H1 (cell line): ENCODE results near the gene BCAR3.

ENCODE experiments used
- ATF2 ChIP-seq: IDR thresholded peaks from 2 replicates; pipeline ENCODE4 v1.6.1; 2012; ENCODE audit warnings: low read length, inconsistent platforms
- CEBPB ChIP-seq: IDR thresholded peaks from 2 replicates; pipeline ENCODE4 v1.6.1; 2012; ENCODE audit warnings: low read depth, low read length
- CHD7 ChIP-seq: fragments of 300-600 bp; sonication (generic); IDR thresholded peaks from 2 replicates; pipeline ENCODE4 v1.7.1; 2012; ENCODE audit warnings: low read length, moderate library complexity, mild to moderate bottlenecking, inconsistent platforms; ENCODE audit not compliant: insufficient replicate concordance
- CTCF ChIP-seq, 3 experiments: IDR thresholded peaks; 1 replicate in 2 of 3; 2 replicates in 1 of 3; pipeline versions ENCODE4 v1.5.1 to v1.6.1; 2011; ENCODE audit warnings: low read length in 3 of 3, mild to moderate bottlenecking in 3 of 3, inconsistent platforms in 2 of 3, low read depth in 1 of 3, moderate library complexity in 1 of 3; ENCODE audit not compliant: insufficient read depth in 1 of 3; ENCODE audit errors: control extremely low read depth in 1 of 3
- EP300 ChIP-seq, 2 experiments: IDR thresholded peaks; 1 replicate in 1 of 2; 2 replicates in 1 of 2; pipeline ENCODE4 v1.6.1; 2011 to 2012; ENCODE audit warnings: low read depth in 2 of 2, low read length in 2 of 2, mild to moderate bottlenecking in 2 of 2, borderline replicate concordance in 1 of 2, inconsistent platforms in 1 of 2, moderate library complexity in 1 of 2
- GABPA ChIP-seq: IDR thresholded peaks from 2 replicates; pipeline ENCODE4 v1.6.1; 2011; ENCODE audit warnings: mild to moderate bottlenecking, low read length, moderate library complexity, borderline replicate concordance; ENCODE audit not compliant: insufficient read depth
- MAX ChIP-seq: IDR thresholded peaks from 2 replicates; pipeline ENCODE4 v1.6.1; 2012; ENCODE audit warnings: inconsistent platforms
- POLR2A ChIP-seq, 2 experiments: IDR thresholded peaks; 1 replicate in 1 of 2; 2 replicates in 1 of 2; pipeline ENCODE4 v1.6.1; 2011; ENCODE audit warnings: low read depth in 2 of 2, low read length in 2 of 2, mild to moderate bottlenecking in 2 of 2; ENCODE audit errors: control extremely low read depth in 1 of 2
- RFX5 ChIP-seq: IDR thresholded peaks from 2 replicates; pipeline ENCODE4 v1.6.1; 2011; ENCODE audit warnings: low read depth, low read length, improper control_type of control experiment, borderline replicate concordance

DNA sequence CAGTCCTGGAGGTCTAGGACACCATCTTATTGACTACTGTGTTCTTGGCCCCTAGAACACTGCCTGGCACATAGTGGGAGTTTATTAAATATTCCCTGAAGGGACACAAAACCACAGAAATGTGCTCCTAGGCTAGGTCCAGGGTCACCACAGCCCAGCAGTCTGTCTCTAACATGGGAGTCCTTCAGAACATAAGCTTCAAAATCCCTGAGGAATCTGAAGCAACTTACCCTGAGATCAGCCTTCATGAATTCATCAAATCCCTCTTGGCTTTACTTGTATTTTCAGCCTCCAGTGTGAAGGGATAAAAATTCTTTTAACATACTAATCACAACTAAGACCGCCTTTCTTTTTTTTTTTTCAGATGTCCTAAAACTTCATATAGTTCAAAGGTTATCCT lies 32.7 kb upstream of the BCAR3 start:
- TF ChIP-seq MAX = no peak
- no peak for TF ChIP-seq CTCF (IDR thresholded peaks at IDR 0.05; ENCODE audit: control extremely low read depth in 1 of 3, insufficient read depth in 1 of 3, low read depth in 1 of 3, low read length in 3 of 3)
- TF ChIP-seq RFX5 = no peak
- TF ChIP-seq CHD7 = no peak
- TF ChIP-seq POLR2A (IDR thresholded peaks at IDR 0.05; ENCODE audit: control extremely low read depth in 1 of 2, low read depth in 2 of 2, low read length in 2 of 2) = no peak
- no peak for TF ChIP-seq EP300 (IDR thresholded peaks at IDR 0.05; ENCODE audit: borderline replicate concordance in 1 of 2, low read depth in 2 of 2, low read length in 2 of 2)
- no peak for TF ChIP-seq CEBPB
- no peak for TF ChIP-seq ATF2
- TF ChIP-seq GABPA = no peak
